ENCODE results near the gene ZNF679. TPM values are rescaled to one million over a fixed set of nuclear protein-coding genes. Genes with fewer than 3 reads are reported as not detected.

The ZNF679 gene
- total RNA-seq, 4 donors from 2014 or later, result not detected

DNA sequence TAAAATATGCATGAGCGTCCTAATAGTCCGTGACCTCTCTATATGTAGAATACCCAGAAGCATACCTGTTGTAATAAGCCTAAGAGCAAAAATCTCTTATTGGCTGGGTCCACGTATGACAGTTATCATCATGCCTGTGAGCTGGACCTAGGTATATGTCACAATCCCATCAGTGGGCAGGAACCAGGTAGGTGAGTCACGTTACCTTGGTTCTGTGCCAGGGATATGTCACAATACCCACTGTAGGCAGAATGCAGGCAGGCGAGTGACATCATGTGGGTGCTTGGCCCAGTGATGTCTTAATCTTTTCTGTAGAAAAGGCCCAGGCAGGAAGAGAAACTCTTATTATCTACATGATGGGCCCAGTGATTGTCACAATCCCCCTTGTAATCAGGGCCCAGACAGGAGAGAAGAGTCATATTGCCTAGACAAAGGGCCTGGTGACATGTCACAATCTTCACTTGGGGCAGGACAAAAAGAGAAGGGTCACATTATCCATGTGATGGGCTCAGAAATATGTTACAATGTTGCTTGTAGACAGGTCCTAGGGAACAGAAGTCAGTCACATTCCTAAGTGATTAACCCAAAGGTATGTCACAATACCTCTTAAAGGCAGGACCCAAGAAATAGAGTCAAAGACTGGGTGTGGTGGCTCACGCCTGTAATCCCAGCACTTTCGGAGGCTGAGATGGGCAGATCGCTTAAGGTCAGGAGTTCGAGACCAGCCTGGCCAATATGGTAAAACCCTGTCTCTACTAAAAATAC, 72.5 kb downstream of the ZNF679 start:
- no peak overlapping the region for H3K27ac ChIP-seq
- H3K9me3 ChIP-seq, result no peaks in the 10 kb centered on the region
- no peaks in the 10 kb centered on the region for H3K27me3 ChIP-seq
- WGBS, 2 donors (ENCODE audit: low coverage in 1 of 2), result 86 to 88% methylated on average over 7 to 8 of the region's 9 CpGs
- TF ChIP-seq, protein P1, sequence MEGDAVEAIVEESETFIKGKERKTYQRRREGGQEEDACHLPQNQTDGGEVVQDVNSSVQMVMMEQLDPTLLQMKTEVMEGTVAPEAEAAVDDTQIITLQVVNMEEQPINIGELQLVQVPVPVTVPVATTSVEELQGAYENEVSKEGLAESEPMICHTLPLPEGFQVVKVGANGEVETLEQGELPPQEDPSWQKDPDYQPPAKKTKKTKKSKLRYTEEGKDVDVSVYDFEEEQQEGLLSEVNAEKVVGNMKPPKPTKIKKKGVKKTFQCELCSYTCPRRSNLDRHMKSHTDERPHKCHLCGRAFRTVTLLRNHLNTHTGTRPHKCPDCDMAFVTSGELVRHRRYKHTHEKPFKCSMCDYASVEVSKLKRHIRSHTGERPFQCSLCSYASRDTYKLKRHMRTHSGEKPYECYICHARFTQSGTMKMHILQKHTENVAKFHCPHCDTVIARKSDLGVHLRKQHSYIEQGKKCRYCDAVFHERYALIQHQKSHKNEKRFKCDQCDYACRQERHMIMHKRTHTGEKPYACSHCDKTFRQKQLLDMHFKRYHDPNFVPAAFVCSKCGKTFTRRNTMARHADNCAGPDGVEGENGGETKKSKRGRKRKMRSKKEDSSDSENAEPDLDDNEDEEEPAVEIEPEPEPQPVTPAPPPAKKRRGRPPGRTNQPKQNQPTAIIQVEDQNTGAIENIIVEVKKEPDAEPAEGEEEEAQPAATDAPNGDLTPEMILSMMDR (IDR thresholded peaks at IDR 0.05), result no peak
- no peak for TF ChIP-seq POLR2A (IDR thresholded peaks at IDR 0.05)
- TF ChIP-seq POLR2AphosphoS5 (IDR thresholded peaks at IDR 0.05), result no peak
- TF ChIP-seq EP300 (IDR thresholded peaks at IDR 0.05), result no peak
- H3K4me1 ChIP-seq, result peaks cover 0 to under 1% (median 0%) of the 10 kb centered on the region in 3 donors
- no peak overlapping the region for H3K4me3 ChIP-seq
- H3K36me3 ChIP-seq, result no peaks in the 10 kb centered on the region
- no peak for ATAC-seq

DNA sequence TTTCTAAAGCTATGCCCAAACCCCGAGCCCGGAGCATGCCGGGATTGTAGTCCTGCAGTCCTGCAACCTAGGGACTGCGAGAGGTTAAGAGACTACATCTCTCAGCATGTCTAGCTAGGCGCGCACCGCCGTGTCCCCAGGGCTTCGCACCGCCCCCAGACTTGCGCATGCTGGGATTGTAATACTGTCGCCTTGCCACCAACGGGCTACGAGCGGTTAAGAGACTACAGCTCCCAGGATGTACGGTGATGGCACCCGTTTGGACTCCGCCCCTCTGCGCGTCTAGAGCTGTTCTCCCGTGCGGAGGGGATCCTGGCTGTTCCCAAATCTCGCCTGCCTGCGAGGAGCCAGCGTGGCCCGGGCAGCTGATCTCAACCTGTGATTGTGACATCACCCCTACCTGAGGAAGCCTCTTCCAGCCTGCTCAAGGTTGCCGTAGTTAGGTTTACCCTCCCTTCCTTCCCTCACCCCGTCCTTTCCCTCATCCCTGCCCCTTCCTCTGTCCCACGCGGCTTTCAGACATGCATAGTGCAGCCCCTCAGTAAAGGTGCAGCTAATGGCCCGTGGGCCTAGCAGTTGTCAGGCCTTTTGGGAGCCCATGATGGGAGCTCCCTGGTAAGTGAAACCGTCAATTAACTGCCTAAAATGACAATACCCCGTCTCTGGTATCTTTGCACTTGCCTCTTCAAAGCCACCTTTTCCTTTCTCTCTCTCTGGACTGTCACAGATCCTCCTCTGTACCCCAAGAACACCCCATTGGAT, 79.2 kb downstream of the ZNF679 start:
- H3K36me3 ChIP-seq, result no peaks in the 10 kb centered on the region
- peak; percentile 95 for ATAC-seq
- H3K4me3 ChIP-seq, result peak overlapping the region; percentile 62 to 84
- TF ChIP-seq POLR2A (IDR thresholded peaks at IDR 0.05), result peak in 1 of 2 donors; percentile 26
- peak; percentile 70 for TF ChIP-seq POLR2AphosphoS5 (IDR thresholded peaks at IDR 0.05)
- TF ChIP-seq, protein P1 (IDR thresholded peaks at IDR 0.05), result peak in 2 of 4 experiments; percentile 22 to 51
- TF ChIP-seq EP300 (IDR thresholded peaks at IDR 0.05), result no peak
- H3K27me3 ChIP-seq, result no peaks in the 10 kb centered on the region
- peak overlapping the region; percentile 85 to 92 (median 90) for H3K27ac ChIP-seq
- 3 to 11% methylated on average over 6 to 10 of the region's 33 CpGs for WGBS, 2 donors (ENCODE audit: low coverage in 1 of 2)
- H3K9me3 ChIP-seq, result no peaks in the 10 kb centered on the region
- H3K4me1 ChIP-seq, result peaks cover 0 to 16% (median 0%) of the 10 kb centered on the region in 3 donors

DNA sequence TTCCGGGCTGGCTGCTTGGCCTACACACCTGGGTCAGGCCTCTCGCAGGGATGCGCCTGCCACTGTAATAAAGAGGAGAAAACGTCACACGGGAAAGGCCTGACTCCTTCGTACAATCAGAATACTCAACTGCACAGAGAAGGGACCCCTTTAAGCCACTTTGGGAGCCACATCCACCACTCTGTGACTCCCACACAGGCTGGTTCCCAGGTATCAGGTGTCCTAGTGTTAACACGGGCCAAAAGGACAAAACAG, 79.7 kb downstream of the ZNF679 start:
- Histone ChIP-seq H3K4me1 (peaks cover 0 to 16% (median 0%) of the 10 kb centered on the region in 3 donors), H3K36me3 (no peaks in the 10 kb centered on the region), H3K27me3 (no peaks in the 10 kb centered on the region), H3K9me3 (no peaks in the 10 kb centered on the region), H3K4me3 (peak overlapping the region in 1 of 2 donors; percentile 62), H3K27ac (peak overlapping the region; percentile 85 to 92 (median 90))
- 54 to 63% methylated on average over 3 to 5 of the region's 7 CpGs for WGBS, 2 donors (ENCODE audit: low coverage in 1 of 2)
- ATAC-seq, result no peak
- TF ChIP-seq, protein P1 (IDR thresholded peaks at IDR 0.05), result no peak
- TF ChIP-seq POLR2A (IDR thresholded peaks at IDR 0.05) (no peak), POLR2AphosphoS5 (IDR thresholded peaks at IDR 0.05) (no peak)

DNA sequence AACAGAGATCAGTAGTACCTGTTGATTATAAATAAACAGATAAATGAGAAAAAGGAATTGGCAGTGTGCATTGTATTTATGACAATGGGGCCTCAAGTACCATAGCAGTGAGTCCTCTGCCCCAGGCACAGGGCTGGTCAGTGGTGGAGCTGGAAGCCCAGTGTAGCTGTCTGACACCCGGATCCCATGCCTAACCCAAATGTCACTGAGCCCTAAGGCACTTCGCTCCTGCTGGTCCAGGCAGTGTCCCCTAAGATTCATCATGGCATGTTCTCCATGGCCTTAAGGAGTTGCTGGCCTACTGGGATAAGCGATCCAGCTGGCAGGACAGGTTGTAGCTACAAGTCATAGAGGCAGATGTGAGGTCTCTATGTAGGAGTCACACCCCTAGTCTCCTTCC, 82.2 kb downstream of the ZNF679 start:
- H3K9me3 ChIP-seq, result no peaks in the 10 kb centered on the region
- TF ChIP-seq POLR2A (IDR thresholded peaks at IDR 0.05) (no peak), EP300 (IDR thresholded peaks at IDR 0.05) (no peak), POLR2AphosphoS5 (IDR thresholded peaks at IDR 0.05) (no peak)
- no peaks in the 10 kb centered on the region for H3K36me3 ChIP-seq
- H3K27me3 ChIP-seq, result no peaks in the 10 kb centered on the region
- no peak overlapping the region for H3K4me3 ChIP-seq
- no peak overlapping the region for H3K27ac ChIP-seq
- no peak for ATAC-seq
- peaks cover 0 to 36% (median 9%) of the 10 kb centered on the region in 3 donors for H3K4me1 ChIP-seq
- no CpG with 5 or more reads among the region's 3 CpGs for WGBS, 2 donors (ENCODE audit: low coverage in 1 of 2)

DNA sequence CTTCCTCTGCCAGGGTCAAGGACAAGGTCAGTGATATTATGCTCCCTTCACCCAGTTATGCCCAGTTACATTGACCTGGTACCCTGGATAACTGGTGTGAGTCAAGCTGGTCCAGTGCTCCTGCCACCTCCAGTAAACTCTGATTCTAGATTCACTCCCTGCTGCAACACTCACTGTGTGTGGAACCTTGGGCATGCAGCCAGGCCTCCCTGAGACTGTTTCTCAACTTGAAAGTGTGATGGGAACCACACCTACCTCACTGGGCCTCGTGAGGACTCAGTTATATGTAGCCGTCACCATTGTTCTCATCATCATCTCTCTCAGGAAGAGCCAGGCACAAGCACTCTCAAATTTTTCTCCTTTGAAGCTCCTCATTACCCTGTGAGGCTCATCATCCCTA, 84.6 kb downstream of the ZNF679 start:
- no peak for ATAC-seq
- H3K36me3 ChIP-seq, result peaks cover 0 to 4% of the 10 kb centered on the region in 2 donors

More for the DNA sequence above, 84.6 kb downstream of the ZNF679 start:
- H3K4me1 ChIP-seq, result peaks cover 0 to 32% (median 9%) of the 10 kb centered on the region in 3 donors
- TF ChIP-seq POLR2A (IDR thresholded peaks at IDR 0.05) (no peak), EP300 (IDR thresholded peaks at IDR 0.05) (no peak), POLR2AphosphoS5 (IDR thresholded peaks at IDR 0.05) (no peak)
- TF ChIP-seq, protein P1 (IDR thresholded peaks at IDR 0.05), result no peak
- H3K4me3 ChIP-seq, result no peak overlapping the region
- WGBS, 2 donors (ENCODE audit: low coverage in 1 of 2), result 0% methylated on average over 2 of the region's 2 CpGs; no CpG with 5 or more reads in 1 of the 2 donors
- no peaks in the 10 kb centered on the region for H3K9me3 ChIP-seq
- H3K27me3 ChIP-seq, result no peaks in the 10 kb centered on the region
- H3K27ac ChIP-seq, result peak overlapping the region in 2 of 4 donors; percentile 71 to 74
